K562 (cell line): ENCODE data around the gene AK4.

Source experiments
- MAFK ChIP-seq: IDR thresholded peaks from 2 replicates; pipeline ENCODE4 v1.6.1; 2011; ENCODE audit warnings: low read length, improper control_type of control experiment
- MIER1 ChIP-seq: fragments of 450-650 bp; IDR thresholded peaks from 2 replicates; pipeline ENCODE4 v1.6.1; 2016; ENCODE audit warnings: antibody characterized with exemption, mild to moderate bottlenecking, low read depth
- NELFE ChIP-seq: IDR thresholded peaks from 2 replicates; pipeline ENCODE4 v1.6.1; 2011; ENCODE audit warnings: mild to moderate bottlenecking; ENCODE audit not compliant: insufficient read depth, insufficient read length
- NFYB ChIP-seq: IDR thresholded peaks from 2 replicates; pipeline ENCODE4 v1.6.1; 2011; ENCODE audit warnings: mild to moderate bottlenecking, moderate library complexity; ENCODE audit not compliant: insufficient read length; ENCODE audit errors: extremely low read depth
- OTX1 ChIP-seq: fragments of 450-650 bp; formaldehyde crosslinking; IDR thresholded peaks from 2 replicates; pipeline ENCODE4 v1.4.0; 2022; ENCODE audit warnings: mild to moderate bottlenecking
- POLR2A ChIP-seq: fragments of 450-650 bp; conservative IDR thresholded peaks from 2 replicates; pipeline ENCODE4 v1.6.1; 2016
- SIRT6 ChIP-seq: IDR thresholded peaks from one replicate; pipeline ENCODE4 v1.6.1; 2012; ENCODE audit warnings: low read depth, mild to moderate bottlenecking, control low read depth, inconsistent platforms, low read length, moderate library complexity
- SP1 ChIP-seq: sonication (generic); formaldehyde crosslinking; IDR thresholded peaks from 2 replicates; pipeline ENCODE4 v1.8.1; 2022; ENCODE audit warnings: mild to moderate bottlenecking, missing genetic modification reagents
- SREBF2 ChIP-seq: sonication (generic); formaldehyde crosslinking; IDR thresholded peaks from 2 replicates; pipeline ENCODE4 v1.4.0; 2020; ENCODE audit warnings: mild to moderate bottlenecking, missing genetic modification reagents
- SRSF7 ChIP-seq: fragments of 200-400 bp; formaldehyde crosslinking; optimal IDR thresholded peaks from 2 replicates; pipeline ENCODE3; 2017; ENCODE audit warnings: mild to moderate bottlenecking, low read depth, low read length
- ZNF707 ChIP-seq: fragments of 250-450 bp; sonication (Bioruptor Pico); conservative IDR thresholded peaks from 2 replicates; pipeline ENCODE4 v1.8.0; 2022; ENCODE audit warnings: inconsistent platforms, mild to moderate bottlenecking, moderate library complexity

GRCh38 chr1:65214340-65215027 lies 66.5 kb downstream of the AK4 start:
- no peak for TF ChIP-seq MIER1
- TF ChIP-seq NFYB: no peak
- TF ChIP-seq MAFK: no peak
- TF ChIP-seq SIRT6: no peak
- TF ChIP-seq SP1 (CRISPR knock-in tag): no peak
- TF ChIP-seq NELFE: no peak
- TF ChIP-seq POLR2A: no peak
- no peak for TF ChIP-seq SRSF7
- no peak for TF ChIP-seq SREBF2
- no peak for TF ChIP-seq OTX1 (CRISPR knock-in tag)
- TF ChIP-seq ZNF707: no peak
